Measurements from ENCODE around the gene SIAH3. TPM values are rescaled to one million over a fixed set of nuclear protein-coding genes. Genes with fewer than 3 reads are reported as not detected.

Gene SIAH3
- total RNA-seq, 3 donors from 2014 or later (not counting 1 experiment from before 2014, with no cell fraction given): not detected

- Mint-ChIP-seq H3K4me1 (no peaks in the 10 kb centered on the region), H3K27me3 (ENCODE audit: low read depth in 2 of 2) (peaks cover 10 to 14% of the 10 kb centered on the region in 2 donors), H3K27ac (no peak overlapping the region), H3K9me3 (peaks cover 0 to under 1% of the 10 kb centered on the region in 2 donors), H3K36me3 (peaks cover 3% of the 10 kb centered on the region), H3K4me3 (no peak overlapping the region)
- 60% methylated on average over 1 of the region's 1 CpG for WGBS (ENCODE audit: insufficient coverage)
- no peaks in the 10 kb centered on the region for H3K9me3 ChIP-seq (ENCODE audit: control insufficient read depth, insufficient read depth, low read length)
- H3K36me3 ChIP-seq (ENCODE audit: control insufficient read depth, insufficient read depth, low read length): no peaks in the 10 kb centered on the region
- no peak overlapping the region for H3K27ac ChIP-seq (ENCODE audit: low read length)
- no peak for DNase-seq
- no peak for TF ChIP-seq CTCF (IDR thresholded peaks at IDR 0.05)
- no peak for ATAC-seq
- intact Hi-C loops (cut with micrococcal nuclease): no loop called here
- H3K4me1 ChIP-seq (ENCODE audit: control insufficient read depth, insufficient read depth, low read length): no peaks in the 10 kb centered on the region
- H3K4me3 ChIP-seq (ENCODE audit: low read length): no peak overlapping the region
- H3K27me3 ChIP-seq (ENCODE audit: control insufficient read depth, insufficient read depth, low read length): no peaks in the 10 kb centered on the region
Observed at GRCh38 chr13:45752510-45752909, 99.0 kb downstream of the SIAH3 start.

GRCh38 chr13:45751885-45752284 lies 99.7 kb downstream of the SIAH3 start:
- TF ChIP-seq CTCF (IDR thresholded peaks at IDR 0.05): no peak
- Mint-ChIP-seq H3K36me3 (no peaks in the 10 kb centered on the region), H3K27me3 (ENCODE audit: low read depth in 2 of 2) (peaks cover 10 to 14% of the 10 kb centered on the region in 2 donors), H3K4me1 (no peaks in the 10 kb centered on the region), H3K4me3 (no peak overlapping the region), H3K27ac (no peak overlapping the region), H3K9me3 (no peaks in the 10 kb centered on the region)
- intact Hi-C loops (cut with micrococcal nuclease): no loop called here
- Histone ChIP-seq H3K4me3 (ENCODE audit: low read length) (no peak overlapping the region), H3K27me3 (ENCODE audit: control insufficient read depth, insufficient read depth, low read length) (no peaks in the 10 kb centered on the region), H3K36me3 (ENCODE audit: control insufficient read depth, insufficient read depth, low read length) (no peaks in the 10 kb centered on the region), H3K27ac (ENCODE audit: low read length) (no peak overlapping the region), H3K9me3 (ENCODE audit: control insufficient read depth, insufficient read depth, low read length) (no peaks in the 10 kb centered on the region), H3K4me1 (ENCODE audit: control insufficient read depth, insufficient read depth, low read length) (no peaks in the 10 kb centered on the region)
- DNase-seq (no peak), ATAC-seq (no peak)

GRCh38 chr13:45750566-45750965 lies 101.0 kb downstream of the SIAH3 start:
- no peak overlapping the region for H3K4me3 ChIP-seq (ENCODE audit: low read length)
- no peak for TF ChIP-seq CTCF (IDR thresholded peaks at IDR 0.05)
- no peaks in the 10 kb centered on the region for H3K36me3 Mint-ChIP-seq
- H3K4me1 ChIP-seq (ENCODE audit: control insufficient read depth, insufficient read depth, low read length): no peaks in the 10 kb centered on the region
- H3K9me3 ChIP-seq (ENCODE audit: control insufficient read depth, insufficient read depth, low read length): no peaks in the 10 kb centered on the region
- no peak overlapping the region for H3K27ac Mint-ChIP-seq
- peaks cover 0 to under 1% of the 10 kb centered on the region in 2 donors for H3K4me1 Mint-ChIP-seq
- intact Hi-C loops (cut with micrococcal nuclease): no loop called here
- no peak for DNase-seq
- no peaks in the 10 kb centered on the region for H3K36me3 ChIP-seq (ENCODE audit: control insufficient read depth, insufficient read depth, low read length)
- no peak for ATAC-seq
- peaks cover 10 to 14% of the 10 kb centered on the region in 2 donors for H3K27me3 Mint-ChIP-seq (ENCODE audit: low read depth in 2 of 2)
- H3K27me3 ChIP-seq (ENCODE audit: control insufficient read depth, insufficient read depth, low read length): no peaks in the 10 kb centered on the region
- H3K4me3 Mint-ChIP-seq: no peak overlapping the region
- no peak overlapping the region for H3K27ac ChIP-seq (ENCODE audit: low read length)
- no peaks in the 10 kb centered on the region for H3K9me3 Mint-ChIP-seq
- WGBS (ENCODE audit: insufficient coverage): 95% methylated on average over 3 of the region's 3 CpGs

GRCh38 chr13:45748941-45749759 lies 102.4 kb downstream of the SIAH3 start:
- no peak overlapping the region for H3K27ac Mint-ChIP-seq
- no peaks in the 10 kb centered on the region for H3K36me3 Mint-ChIP-seq
- H3K4me3 Mint-ChIP-seq: no peak overlapping the region
- Histone ChIP-seq H3K27me3 (ENCODE audit: control insufficient read depth, insufficient read depth, low read length) (no peaks in the 10 kb centered on the region), H3K4me3 (ENCODE audit: low read length) (no peak overlapping the region), H3K36me3 (ENCODE audit: control insufficient read depth, insufficient read depth, low read length) (no peaks in the 10 kb centered on the region), H3K4me1 (ENCODE audit: control insufficient read depth, insufficient read depth, low read length) (no peaks in the 10 kb centered on the region), H3K27ac (ENCODE audit: low read length) (no peak overlapping the region), H3K9me3 (ENCODE audit: control insufficient read depth, insufficient read depth, low read length) (no peaks in the 10 kb centered on the region)
- DNase-seq: no peak
- H3K27me3 Mint-ChIP-seq (ENCODE audit: low read depth in 2 of 2): peaks cover 13 to 14% of the 10 kb centered on the region in 2 donors
- no peaks in the 10 kb centered on the region for H3K9me3 Mint-ChIP-seq
- 89% methylated on average over 12 of the region's 13 CpGs for WGBS (ENCODE audit: insufficient coverage)
- intact Hi-C loops (cut with micrococcal nuclease): no loop called here
- no peak for ATAC-seq
- peaks cover 5 to 6% of the 10 kb centered on the region in 2 donors for H3K4me1 Mint-ChIP-seq
- no peak for TF ChIP-seq CTCF (IDR thresholded peaks at IDR 0.05)

Data from natural killer cell (primary cell).